ENCODE results near the gene PRKAR1B. TPM values are rescaled to one million over a fixed set of nuclear protein-coding genes. Genes with fewer than 3 reads are reported as not detected.

The PRKAR1B gene
- polyA plus RNA-seq, 1 of the 3 experiments (the other 2 are of a cell fraction) = 63.7 TPM

- POLR2A ChIA-PET = no interaction called here
Observed at GRCh38 chr7:762885-763284, 35.8 kb upstream of the PRKAR1B start.

More at GRCh38 chr7:762885-763284, 35.8 kb upstream of the PRKAR1B start:
- no peaks in the 10 kb centered on the region for H4K20me1 ChIP-seq (ENCODE audit: insufficient read depth)
- peaks cover 0 to 5% of the 10 kb centered on the region in 2 experiments; a peak in 1 of 4 replicates for H3K4me1 ChIP-seq (ENCODE audit: control insufficient read depth in 1 of 2, insufficient read depth in 2 of 2, low read depth in 1 of 2, low read length in 1 of 2)
- H3K27me3 ChIP-seq (ENCODE audit: insufficient read depth) = no peaks in the 10 kb centered on the region
- peaks cover 24% of the 10 kb centered on the region for H3F3A ChIP-seq (replicated peaks; ENCODE audit: insufficient read depth)
- no peaks in the 10 kb centered on the region for H3K79me2 ChIP-seq (ENCODE audit: insufficient read depth)
- DNase-seq = no peak
- no peak overlapping the region for H3K9ac ChIP-seq
- no peaks in the 10 kb centered on the region for H3K9me3 ChIP-seq
- H3K27ac ChIP-seq (ENCODE audit: low read depth in 2 of 2, low read length in 1 of 2) = no peak overlapping the region
- 85% methylated on average over 5 of the region's 5 CpGs for WGBS (ENCODE audit: low lambda C conversion rate)
- no peaks in the 10 kb centered on the region for H3K9me2 ChIP-seq
- no peak overlapping the region for H3K4me2 ChIP-seq
- TF ChIP-seq NRF1 (IDR thresholded peaks at IDR 0.05; ENCODE audit: low read depth, low read length) (no peak), USF2 (IDR thresholded peaks at IDR 0.05; ENCODE audit: borderline replicate concordance, low read depth, low read length) (no peak), CHD2 (IDR thresholded peaks at IDR 0.05; ENCODE audit: low read length, partially characterized antibody) (no peak), MXI1 (IDR thresholded peaks at IDR 0.05; ENCODE audit: low read depth, low read length) (no peak), SIN3A (IDR thresholded peaks at IDR 0.05; ENCODE audit: borderline replicate concordance, low read depth, low read length) (no peak), FOXJ3 (CRISPR knock-in tag; IDR thresholded peaks at IDR 0.05) (no peak), EZH2phosphoT487 (IDR thresholded peaks at IDR 0.05; ENCODE audit: borderline replicate concordance, low read depth) (no peak), RAD21 (IDR thresholded peaks at IDR 0.05; ENCODE audit: low read length) (no peak), REST (IDR thresholded peaks at IDR 0.05; ENCODE audit: low read depth, low read length) (no peak), GABPA (IDR thresholded peaks at IDR 0.05; ENCODE audit: low read depth) (no peak), SMC3 (IDR thresholded peaks at IDR 0.05; ENCODE audit: low read depth, low read length) (no peak), RFX5 (IDR thresholded peaks at IDR 0.05; ENCODE audit: low read length) (no peak), IRF3 (IDR thresholded peaks at IDR 0.05; ENCODE audit: low read depth, low read length) (no peak), TAF1 (IDR thresholded peaks at IDR 0.05; ENCODE audit: borderline replicate concordance, low read depth, low read length) (no peak), PBX3 (IDR thresholded peaks at IDR 0.05) (no peak), MEF2A (IDR thresholded peaks at IDR 0.05; ENCODE audit: borderline replicate concordance, low read depth) (no peak), FOSL2 (IDR thresholded peaks at IDR 0.05; ENCODE audit: borderline replicate concordance, low read depth) (no peak)
- H3K4me3 ChIP-seq (ENCODE audit: low read depth in 2 of 2, low read length in 1 of 2) = no peak overlapping the region
- CTCF ChIA-PET = no interaction called here
- H3K36me3 ChIP-seq (replicated peaks in 1 of 2; ENCODE audit: control insufficient read depth in 1 of 2, insufficient read depth in 2 of 2, low read length in 1 of 2) = peaks cover 61 to 68% of the 10 kb centered on the region in 2 experiments
- H2AFZ ChIP-seq (ENCODE audit: low read depth) = no peak overlapping the region
